ENCODE results near the gene DKK1.

The DKK1 gene

DNA sequence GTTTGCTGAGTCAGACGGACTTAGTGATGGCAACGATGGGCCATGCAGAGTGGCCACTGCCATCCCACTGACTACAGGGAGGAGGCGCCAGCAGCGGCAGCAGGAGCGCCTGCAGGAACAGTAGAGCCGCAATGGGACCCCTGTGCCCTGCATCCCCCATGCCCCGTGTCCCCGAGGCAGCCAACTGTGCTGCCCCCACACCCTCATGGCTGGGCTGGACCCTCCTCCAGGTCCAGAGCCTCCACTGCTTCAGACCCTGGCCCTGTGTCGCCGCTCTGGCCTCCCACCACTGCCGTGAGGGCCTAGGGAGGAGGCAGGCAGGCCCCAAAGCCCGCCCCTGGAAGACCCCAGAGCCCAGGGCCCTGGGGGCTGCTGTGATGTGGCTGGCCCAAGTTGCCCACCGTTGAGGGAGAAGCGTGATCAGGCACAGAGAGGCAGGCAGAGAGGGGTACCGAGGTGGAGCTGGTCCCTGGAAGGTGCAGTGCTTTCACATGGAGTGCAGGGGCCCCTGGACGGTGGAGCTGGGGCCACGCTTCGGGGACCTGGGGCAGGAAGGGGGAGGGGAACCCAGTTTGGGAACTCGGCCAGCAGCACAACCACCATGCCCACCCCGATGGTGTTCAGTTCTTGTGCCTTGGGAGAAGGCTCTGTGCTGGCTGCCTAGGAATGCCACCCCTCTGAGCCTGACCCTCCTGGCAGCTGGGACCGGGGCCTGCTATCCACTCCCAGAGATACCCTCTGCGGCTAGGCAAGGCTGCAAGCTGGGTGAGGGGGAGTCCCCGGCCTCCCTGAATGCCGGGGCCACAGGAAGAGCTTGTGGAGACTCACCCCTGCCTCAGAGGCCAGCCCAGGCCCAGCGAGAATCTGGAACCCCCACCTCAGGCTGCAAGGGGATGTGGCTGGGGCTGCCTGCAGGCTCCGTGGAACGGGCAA lies 32.6 kb downstream of the DKK1 start:
- no peak for ATAC-seq
- no peak for TF ChIP-seq OSR1 (CRISPR knock-in tag; IDR thresholded peaks at IDR 0.05)
- TF ChIP-seq ESRRG (CRISPR knock-in tag; IDR thresholded peaks at IDR 0.05) = no peak
- no peak for TF ChIP-seq CREB5 (CRISPR knock-in tag; IDR thresholded peaks at IDR 0.05; ENCODE audit: low read depth)
- TF ChIP-seq POU6F1 (CRISPR knock-in tag; IDR thresholded peaks at IDR 0.05; ENCODE audit: borderline replicate concordance, low read depth) = no peak
- no peak for TF ChIP-seq ZNF565 (CRISPR knock-in tag; conservative IDR thresholded peaks at IDR 0.05; ENCODE audit: low read depth)
- no peak for TF ChIP-seq ZNF8 (CRISPR knock-in tag; IDR thresholded peaks at IDR 0.05)
- TF ChIP-seq, protein P1, sequence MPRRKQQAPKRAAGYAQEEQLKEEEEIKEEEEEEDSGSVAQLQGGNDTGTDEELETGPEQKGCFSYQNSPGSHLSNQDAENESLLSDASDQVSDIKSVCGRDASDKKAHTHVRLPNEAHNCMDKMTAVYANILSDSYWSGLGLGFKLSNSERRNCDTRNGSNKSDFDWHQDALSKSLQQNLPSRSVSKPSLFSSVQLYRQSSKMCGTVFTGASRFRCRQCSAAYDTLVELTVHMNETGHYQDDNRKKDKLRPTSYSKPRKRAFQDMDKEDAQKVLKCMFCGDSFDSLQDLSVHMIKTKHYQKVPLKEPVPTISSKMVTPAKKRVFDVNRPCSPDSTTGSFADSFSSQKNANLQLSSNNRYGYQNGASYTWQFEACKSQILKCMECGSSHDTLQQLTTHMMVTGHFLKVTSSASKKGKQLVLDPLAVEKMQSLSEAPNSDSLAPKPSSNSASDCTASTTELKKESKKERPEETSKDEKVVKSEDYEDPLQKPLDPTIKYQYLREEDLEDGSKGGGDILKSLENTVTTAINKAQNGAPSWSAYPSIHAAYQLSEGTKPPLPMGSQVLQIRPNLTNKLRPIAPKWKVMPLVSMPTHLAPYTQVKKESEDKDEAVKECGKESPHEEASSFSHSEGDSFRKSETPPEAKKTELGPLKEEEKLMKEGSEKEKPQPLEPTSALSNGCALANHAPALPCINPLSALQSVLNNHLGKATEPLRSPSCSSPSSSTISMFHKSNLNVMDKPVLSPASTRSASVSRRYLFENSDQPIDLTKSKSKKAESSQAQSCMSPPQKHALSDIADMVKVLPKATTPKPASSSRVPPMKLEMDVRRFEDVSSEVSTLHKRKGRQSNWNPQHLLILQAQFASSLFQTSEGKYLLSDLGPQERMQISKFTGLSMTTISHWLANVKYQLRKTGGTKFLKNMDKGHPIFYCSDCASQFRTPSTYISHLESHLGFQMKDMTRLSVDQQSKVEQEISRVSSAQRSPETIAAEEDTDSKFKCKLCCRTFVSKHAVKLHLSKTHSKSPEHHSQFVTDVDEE (CRISPR knock-in tag; IDR thresholded peaks at IDR 0.05) = no peak
- TF ChIP-seq RARB (CRISPR knock-in tag; IDR thresholded peaks at IDR 0.05) = no peak
- TF ChIP-seq ARNTL (CRISPR knock-in tag; IDR thresholded peaks at IDR 0.05; ENCODE audit: borderline replicate concordance, low read depth) = no peak
- no peak for TF ChIP-seq GLIS3 (CRISPR knock-in tag; IDR thresholded peaks at IDR 0.05)
- TF ChIP-seq ISL1 (CRISPR knock-in tag; IDR thresholded peaks at IDR 0.05) = no peak
- TF ChIP-seq TCF4 (CRISPR knock-in tag; IDR thresholded peaks at IDR 0.05; ENCODE audit: borderline replicate concordance) = no peak
- no peak for TF ChIP-seq ZFP30 (CRISPR knock-in tag; IDR thresholded peaks at IDR 0.05)
- no peak for TF ChIP-seq CSDC2 (CRISPR knock-in tag; IDR thresholded peaks at IDR 0.05)
- TF ChIP-seq TOX (CRISPR knock-in tag; IDR thresholded peaks at IDR 0.05; ENCODE audit: borderline replicate concordance) = no peak
- no peak for TF ChIP-seq PPARA (CRISPR knock-in tag; IDR thresholded peaks at IDR 0.05; ENCODE audit: borderline replicate concordance)
- TF ChIP-seq BACH2 (CRISPR knock-in tag; IDR thresholded peaks at IDR 0.05; ENCODE audit: borderline replicate concordance) = no peak
- no peak for TF ChIP-seq ZFP3 (CRISPR knock-in tag; IDR thresholded peaks at IDR 0.05)
- TF ChIP-seq PATZ1 (CRISPR knock-in tag; IDR thresholded peaks at IDR 0.05; ENCODE audit: borderline replicate concordance) = no peak
- TF ChIP-seq CSRNP3 (CRISPR knock-in tag; IDR thresholded peaks at IDR 0.05) = no peak

DNA sequence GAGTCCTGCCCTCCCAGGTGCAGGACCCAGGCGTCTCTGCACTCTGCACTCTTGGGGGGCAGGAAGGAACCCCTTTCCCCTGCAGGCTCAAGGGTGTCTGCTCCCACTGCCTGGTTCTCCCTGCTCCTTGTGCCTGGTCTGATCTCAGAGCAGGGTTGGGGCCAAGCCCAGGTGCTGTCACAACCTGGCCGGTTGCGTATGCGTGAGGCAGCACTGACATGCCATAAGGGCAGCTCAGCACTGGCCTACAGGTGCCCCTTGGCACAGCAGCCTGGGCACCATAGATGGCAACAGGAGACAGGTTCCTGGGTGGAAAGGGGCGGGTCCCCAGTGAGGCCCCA lies 33.2 kb downstream of the DKK1 start:
- TF ChIP-seq TOX (CRISPR knock-in tag; IDR thresholded peaks at IDR 0.05; ENCODE audit: borderline replicate concordance) (no peak), POU6F1 (CRISPR knock-in tag; IDR thresholded peaks at IDR 0.05; ENCODE audit: borderline replicate concordance, low read depth) (no peak), TCF4 (CRISPR knock-in tag; IDR thresholded peaks at IDR 0.05; ENCODE audit: borderline replicate concordance) (no peak), RARB (CRISPR knock-in tag; IDR thresholded peaks at IDR 0.05) (no peak), ZNF8 (CRISPR knock-in tag; IDR thresholded peaks at IDR 0.05) (no peak), CREB5 (CRISPR knock-in tag; IDR thresholded peaks at IDR 0.05; ENCODE audit: low read depth) (no peak), ISL1 (CRISPR knock-in tag; IDR thresholded peaks at IDR 0.05) (no peak), ZNF565 (CRISPR knock-in tag; conservative IDR thresholded peaks at IDR 0.05; ENCODE audit: low read depth) (no peak), ZNF70 (CRISPR knock-in tag; IDR thresholded peaks at IDR 0.05) (no peak)
- ATAC-seq = no peak

All from SK-N-SH treated with all-trans-retinoic acid at 6 μM for 48 hours (cell line).